Left lobe of liver (tissue), 2 donors: ENCODE results near the gene GREB1. TPM values are rescaled to one million over a fixed set of nuclear protein-coding genes. Genes with fewer than 3 reads are reported as not detected.

Source experiments
- ATAC-seq: fragments of 200-7000 bp; cut with Tn5 transposase; one replicate; pipeline ENCODE4 v1.9.1; 2020; ENCODE audit warnings: mild to moderate bottlenecking, moderate library complexity
- DNase-seq: peaks from one replicate; pipeline ENCODE4 v3.0.0-alpha.2; 2020; ENCODE audit warnings: low spot score
- total RNA-seq: library from RNA; stranded (reverse); gene quantifications from one replicate; pipeline ENCODE4 v1.2.1, GENCODE V29; 2021
- donor health status: DM: no; HTN: no; CAD: no; lungs with moderate emphysema.
- donor health status: DM: no; HTN: yes; CAD: no.

GREB1 gene
- total RNA-seq, 1 donor from 2014 or later, result 22.4 TPM

DNA sequence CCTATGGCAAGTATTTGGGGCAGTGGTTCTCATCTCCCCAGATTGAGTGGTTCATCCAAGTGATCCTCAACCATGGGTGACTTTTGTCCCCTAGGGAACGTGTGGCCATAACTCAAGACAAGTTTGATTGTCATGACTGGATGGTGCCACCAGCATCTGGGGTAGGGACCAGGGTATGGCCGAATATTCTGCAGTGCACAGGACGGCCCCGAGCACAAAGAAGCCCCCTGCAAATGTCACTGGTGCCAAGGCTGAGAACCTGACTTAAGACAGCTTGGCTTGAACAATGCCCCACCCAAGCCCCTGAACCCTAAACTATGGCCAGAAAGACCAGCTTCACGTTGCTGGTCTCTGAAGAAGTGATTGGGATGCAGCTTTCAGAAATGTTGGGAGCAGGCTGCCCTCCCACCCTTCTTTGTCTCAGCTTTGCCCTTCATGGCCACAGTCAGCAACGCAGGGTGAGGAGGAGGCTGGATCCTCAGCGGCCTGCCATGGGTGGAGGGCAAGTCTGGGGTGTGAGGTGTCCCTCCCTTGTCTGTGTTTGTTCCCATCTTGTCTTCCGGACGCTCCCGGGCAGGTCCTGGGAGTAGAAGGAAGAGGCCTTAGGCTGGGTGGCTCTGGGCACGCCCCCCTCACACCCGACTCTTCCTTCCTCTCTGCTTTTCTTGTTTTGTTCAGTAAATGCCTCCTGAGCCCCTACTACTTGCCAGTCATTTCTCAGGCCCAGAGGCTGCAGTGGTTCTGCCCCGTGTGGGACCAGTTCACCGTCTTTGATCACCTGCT is 43.4 kb downstream of the GREB1 start:
- no peak for DNase-seq
- ATAC-seq, result no peak

DNA sequence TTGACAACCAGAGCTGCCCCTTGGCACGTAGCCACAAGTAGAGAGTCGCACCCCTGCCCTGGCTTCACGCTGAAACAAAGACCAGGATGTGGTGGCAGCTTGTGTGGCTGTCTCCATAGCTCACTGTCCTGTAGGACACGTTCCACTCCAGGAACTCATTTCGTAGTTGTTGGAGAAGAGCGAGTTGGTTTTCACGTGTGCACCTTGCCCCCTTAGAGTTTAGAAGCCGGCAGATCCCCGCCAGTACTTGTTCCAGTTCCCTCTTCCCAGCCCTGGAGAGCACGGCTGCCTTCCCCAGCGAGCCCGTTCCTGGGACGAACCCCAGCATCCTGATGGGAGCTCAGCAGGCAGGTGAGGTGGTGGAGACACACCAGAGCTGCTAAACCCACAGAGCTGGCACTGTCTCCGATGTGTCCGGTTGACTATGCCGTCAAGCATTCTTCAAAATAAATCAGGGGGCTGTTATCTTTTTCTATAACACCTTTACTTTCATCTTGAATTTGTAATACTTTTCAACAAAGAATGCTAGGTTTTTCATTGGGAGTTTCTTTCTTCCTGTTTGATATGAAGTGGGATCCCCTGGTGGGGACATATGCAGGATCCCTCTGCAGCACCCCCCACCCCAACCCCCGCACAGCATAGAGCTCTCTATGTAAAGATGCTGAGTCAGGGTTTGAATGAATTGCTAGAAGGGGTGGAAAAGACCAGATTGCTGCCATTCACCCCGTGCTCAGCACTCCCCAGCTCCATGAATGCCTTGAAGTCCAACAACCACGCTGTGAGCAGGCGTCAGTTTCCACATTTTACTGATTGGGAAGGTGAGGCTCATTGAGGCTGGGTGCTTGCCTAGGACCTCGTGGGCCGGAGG is 44.5 kb downstream of the GREB1 start:
- no peak for ATAC-seq
- no peak for DNase-seq

DNA sequence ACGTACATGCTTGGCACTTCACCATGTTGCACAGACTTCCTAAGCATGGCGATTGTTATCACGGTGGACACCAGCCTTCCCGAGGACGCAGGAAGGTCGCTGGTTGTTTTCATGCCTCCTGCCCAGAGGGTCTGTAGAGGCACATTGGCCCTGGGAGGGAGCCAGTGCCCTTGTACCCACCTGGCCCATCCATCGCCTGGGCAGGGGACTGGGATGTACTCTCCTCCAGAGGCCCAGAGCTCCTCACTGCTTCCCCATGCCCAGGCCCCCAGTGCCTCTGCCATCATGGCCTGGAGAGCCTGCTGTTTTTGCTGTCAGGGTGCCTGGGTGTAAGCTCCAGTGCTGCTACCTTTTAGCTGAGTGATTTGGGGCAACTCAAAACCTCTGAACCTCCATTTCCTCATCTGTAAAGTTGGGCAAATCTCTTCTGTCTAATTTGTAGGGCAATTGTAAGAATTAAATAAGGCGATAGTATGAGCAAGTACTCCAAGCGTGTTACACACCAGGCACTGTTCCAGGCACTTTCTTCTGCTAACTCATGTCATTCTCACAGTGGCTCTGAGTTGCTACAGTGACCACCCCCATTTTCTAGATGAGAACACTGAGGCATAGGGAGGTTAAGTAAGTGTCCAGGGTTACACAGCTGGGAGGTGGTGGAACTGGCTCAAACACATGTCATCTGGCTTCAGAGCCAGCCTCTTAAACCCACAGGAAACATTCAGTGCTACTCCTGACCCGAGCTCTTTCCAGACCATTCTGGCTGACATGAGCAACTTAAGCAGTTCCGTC is 45.3 kb downstream of the GREB1 start:
- DNase-seq (no peak), ATAC-seq (no peak)

DNA sequence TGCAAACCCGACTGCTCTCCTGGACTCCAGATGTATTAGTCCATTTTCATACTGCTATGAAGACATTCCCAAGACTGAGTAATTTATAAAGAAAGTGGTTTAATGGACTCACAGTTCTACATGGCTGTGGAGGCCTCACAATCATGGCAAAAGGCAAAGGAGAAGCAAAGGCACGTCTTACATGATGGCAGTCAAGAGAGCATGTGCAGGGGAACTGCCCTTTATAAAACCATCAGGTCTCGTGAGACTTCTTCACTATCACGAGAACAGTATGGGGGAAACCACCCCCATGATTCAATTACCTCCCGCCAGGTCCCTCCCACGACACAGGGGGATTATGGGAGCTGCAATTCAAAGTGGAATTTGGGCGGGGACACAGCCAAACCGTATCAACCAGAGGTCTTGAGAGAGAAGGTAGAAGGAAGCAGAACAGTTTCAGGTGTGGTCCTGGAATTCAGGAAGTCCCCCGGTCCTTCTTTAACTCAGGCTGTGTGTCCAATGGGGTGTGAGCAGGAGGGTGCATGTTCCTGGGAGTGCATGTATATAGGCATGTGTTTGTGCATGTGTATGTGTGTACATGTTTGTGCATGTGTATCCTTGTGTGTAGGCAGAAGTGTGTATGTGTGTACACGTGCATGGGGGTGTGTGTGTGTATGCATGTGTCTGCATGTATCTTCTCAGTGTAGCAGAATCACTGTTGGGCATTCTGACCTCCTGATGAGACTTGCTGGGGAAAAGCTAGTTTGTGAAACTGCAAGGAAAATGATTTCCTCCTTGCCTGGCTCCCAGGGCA is 46.2 kb downstream of the GREB1 start:
- no peak for DNase-seq
- ATAC-seq, result no peak

DNA sequence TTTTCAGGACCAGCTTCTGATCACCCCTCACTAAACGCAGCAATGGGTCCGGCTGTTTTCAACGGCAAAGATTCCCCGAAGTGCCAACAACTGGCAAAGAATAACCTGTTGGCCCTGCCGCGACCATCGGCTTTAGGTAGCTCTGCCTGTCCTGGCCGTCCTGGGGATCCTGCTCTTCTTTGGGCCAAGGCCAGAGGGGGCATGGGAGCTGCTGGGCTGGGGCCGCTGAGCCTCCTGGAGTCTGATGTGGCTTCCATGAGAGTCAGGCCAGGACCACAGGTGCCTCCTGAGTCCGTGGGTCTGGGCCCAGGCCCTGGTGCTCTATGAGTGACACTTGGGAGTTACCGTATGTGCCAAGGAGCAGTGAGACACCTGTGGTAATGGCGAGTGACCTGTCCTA is 46.9 kb downstream of the GREB1 start:
- ATAC-seq, result no peak
- no peak for DNase-seq

DNA sequence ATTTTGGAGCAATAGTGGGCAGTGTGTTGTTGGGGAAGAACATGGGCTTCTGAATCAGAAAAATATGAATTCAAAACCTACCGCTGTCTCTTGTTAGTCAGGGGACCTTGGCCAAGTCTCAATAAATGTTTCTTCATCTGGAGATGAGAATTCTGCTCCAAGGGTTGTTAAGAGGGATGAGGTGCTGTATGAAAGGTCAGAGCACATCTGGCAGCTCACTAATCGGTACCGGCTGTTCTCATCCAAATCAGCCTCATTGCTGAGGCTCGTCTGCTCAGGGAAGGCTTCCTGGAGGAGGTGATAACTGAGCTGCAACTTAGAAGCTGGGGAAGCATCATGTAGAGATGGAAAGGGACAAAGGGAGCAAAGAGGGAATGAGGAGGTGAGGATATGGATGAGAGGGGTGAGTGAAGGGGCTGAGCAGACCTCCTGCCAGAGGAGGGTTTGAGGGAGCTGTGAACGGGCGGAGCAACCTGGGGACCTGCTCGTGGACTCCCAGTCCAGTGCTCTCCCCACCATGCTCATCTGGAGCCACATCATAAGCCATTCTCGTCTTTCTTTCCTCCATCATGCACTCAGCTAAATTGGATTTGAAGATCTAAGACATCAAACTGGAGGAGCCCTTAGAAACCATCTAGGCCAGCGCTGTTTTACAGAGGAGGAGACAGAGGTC is 47.4 kb downstream of the GREB1 start:
- ATAC-seq (no peak), DNase-seq (no peak)

DNA sequence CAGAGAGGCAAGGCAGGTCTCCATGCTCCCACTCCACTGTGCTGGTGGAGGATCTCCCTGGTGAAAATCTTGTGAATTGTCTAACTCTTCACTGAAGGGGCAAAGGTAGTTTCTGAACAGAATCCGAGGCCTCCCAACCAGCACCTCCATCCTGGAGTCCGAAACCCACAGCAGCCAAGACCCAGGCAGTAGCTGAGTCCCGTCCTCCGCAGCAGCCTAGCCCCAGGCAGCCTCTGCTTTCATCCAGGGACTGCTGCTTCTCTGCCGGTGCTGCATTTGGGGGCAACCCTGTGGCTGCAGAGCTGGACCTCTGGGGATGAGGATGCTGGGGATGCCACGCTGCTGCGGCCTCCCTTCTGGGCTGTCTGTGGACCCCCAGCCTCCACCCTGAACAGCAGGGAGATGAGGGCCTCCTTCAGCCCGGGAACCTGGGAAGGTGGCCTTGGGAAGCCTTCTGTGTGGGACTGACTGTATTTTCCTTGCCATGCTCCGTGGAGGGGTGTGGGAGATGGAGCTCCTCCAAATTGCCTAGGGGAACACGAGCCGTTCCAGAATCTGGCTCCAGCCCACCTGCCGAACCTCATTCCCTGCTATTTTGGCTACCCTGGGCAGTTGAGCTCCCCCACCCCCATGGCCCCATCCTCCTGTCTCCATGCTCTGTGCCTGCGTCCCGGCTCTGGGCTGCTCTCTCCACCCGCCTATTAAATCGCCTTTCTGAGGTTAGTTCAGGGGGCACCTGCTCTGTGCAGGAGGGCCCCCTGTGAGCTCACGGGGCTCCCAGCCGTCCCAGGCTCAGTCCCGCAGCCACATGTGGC is 48.2 kb downstream of the GREB1 start:
- DNase-seq (no peak), ATAC-seq (peak; percentile 5)

DNA sequence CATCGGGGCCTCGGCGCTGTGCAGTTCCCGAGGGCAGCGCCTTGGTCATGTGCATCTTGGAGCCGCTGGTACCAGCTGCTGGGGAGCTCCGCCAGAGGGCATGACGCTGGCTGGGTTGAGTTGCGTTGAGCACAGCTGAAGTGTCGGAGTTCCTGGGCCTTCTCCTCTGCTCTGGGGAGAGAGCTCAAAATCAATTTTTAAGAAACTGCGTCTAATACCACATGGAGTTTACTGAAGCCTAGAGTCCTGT is 48.7 kb downstream of the GREB1 start:
- DNase-seq (no peak), ATAC-seq (no peak)

DNA sequence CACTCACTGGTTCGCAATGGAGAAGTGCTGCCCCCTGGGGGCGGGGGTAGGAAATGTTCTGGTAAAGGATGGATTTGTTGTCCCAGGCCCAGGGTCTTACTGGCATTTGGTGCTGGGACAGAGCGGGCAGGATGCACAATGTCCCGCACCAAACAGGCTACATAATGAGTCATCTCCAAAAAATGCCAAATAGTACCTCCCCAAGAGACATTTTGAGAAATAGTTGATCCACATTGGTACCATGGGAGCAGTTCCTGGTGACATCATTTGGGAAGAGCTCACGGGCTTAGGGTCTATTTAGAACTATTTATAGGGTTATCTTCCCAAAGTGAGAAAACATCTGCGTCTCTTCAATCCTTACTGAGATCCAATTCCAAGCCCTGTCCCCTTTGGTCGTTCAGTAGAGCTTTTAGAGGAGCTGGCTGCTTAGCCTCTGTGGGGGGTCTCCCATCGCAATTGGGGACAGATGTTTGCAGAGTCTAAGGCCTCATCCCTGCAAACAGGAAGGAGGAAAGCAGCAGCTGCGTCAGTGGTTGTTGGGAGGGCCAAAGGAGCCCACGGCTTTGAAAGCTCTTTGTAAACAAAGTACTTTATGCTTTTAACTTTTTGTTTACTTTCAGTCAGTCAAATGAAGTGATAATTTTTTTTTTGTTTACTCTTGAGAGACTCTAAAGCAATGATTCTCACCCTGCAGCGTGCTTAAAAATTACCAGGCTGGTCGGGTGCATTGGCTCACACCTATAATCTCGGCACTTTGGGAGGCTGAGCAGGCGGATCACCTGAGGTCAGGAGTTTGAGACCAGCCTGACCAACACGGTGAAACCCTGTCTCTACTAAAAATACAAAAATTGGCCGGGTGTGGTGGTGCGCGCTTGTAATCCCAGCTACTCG is 49.3 kb downstream of the GREB1 start:
- peak; percentile 70 for DNase-seq

DNA sequence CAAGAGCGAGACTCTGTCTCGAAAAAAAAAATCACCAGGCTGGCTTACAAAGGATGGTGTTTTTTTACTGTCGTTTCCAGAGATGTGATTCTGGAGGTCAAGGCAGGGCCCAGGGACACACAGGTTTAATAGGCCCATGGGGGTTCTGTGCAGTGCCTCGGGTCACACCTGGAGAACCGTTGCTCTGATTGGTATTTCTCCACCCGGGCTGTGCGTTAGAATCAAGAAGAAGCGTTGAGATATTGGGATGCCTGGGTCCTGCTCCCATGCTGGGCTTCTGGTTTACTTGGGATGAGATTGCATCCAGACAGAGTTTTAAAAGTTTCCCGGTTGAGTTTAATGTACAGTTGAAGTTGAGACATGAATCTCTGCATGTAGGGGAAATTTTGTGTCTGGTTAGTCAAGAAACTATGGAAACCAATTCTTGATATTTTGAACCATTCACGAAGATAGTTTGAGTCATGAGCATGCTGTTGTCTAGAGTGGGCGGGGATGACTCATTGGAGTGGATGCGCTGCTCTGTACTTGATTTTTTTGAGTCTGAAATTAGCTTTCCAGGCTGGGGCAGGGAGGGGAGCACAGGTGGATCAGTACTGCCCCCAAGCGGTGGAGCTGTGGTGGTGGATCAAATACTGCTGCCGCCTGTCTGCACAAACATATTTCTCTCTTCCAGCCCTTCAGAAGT is 50.1 kb downstream of the GREB1 start:
- ATAC-seq (peak; percentile 89), DNase-seq (peak; percentile 66)

More for the DNA sequence above, 49.3 kb downstream of the GREB1 start:
- peak; percentile 86 for ATAC-seq

DNA sequence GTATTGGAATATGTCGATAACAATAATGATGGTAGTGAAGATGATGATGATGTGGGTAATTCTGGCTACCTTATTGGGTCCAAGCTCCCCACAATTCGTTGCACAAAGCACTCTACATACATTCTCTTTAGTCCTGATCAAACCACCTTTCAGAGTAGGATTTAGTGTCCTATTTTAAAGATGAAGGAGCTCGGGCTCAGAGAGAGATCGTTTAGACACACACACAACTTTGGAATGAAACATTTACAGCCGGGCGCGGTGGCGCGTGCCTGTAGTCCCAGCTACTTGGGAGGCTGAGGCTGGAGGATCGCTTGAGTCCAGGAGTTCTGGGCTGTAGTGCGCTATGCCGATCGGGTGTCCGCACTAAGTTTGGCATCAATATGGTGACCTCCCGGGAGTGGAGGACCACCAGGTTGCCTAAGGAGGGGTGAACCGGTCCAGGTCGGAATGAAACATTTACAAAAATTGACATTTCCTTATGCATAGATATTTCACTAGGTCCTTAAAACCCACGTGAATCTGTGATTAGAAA is 50.7 kb downstream of the GREB1 start:
- DNase-seq (no peak), ATAC-seq (no peak)

DNA sequence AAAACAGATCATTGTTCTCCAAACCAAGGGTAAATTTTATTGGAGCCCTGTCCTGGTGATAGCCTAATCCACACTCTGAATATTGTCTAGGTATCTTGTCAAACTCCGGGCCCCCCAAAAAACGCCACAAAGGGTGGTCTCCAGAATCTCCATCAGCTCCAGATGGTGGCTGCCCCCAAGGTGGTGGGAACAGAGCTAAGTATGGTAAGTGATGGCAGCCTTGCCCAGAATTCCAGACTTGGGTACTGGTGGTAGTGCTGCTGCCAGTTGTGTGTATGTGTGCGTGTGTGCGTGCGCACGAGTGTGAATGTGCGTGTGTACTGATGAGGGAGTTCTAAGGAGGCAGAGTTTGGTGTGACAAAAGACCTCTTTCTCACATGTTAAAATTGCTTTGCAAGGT is 51.2 kb downstream of the GREB1 start:
- no peak for ATAC-seq
- no peak for DNase-seq

DNA sequence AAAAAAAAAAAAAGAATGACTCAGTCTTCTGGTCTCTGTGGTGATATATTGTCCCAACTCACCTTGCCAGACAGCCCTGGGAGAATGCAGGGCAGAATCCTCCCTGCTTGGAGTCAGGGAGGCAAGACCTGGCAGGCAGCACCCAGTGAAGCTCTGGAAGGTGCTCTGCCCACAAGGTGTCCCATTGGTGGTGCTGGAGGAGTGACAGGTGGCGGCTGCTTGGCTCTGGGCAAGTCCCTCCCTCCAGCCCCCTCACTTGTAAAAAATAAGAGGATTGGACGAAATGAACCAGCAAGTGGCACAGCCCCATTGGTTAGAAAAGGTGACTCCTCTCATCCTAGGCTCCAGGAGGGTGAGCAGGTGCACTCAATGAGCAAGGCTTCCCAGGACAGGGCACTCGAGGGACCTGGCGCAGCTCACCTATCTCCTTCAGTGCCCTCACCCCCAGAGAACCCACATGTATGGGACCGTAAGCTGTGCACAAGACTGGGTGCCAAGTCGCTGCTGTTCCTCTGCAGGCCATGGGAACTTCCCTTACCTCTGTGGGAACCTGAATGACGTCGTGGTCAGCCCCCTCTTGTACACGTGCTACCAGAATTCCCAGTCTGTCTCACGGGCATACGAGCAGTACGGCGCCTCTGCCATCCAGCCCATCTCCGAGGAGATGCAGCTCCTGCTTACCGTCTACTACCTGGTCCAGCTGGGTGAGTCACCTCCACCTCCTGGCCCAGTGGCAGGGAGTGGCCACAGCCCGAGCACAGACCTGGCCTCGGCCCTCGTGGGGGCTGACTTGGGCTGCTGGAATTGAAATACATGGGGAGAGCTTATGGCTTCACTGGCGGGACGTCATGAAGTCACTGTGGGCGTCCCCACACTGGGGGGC is 54.6 kb downstream of the GREB1 start:
- ATAC-seq, result no peak

DNA sequence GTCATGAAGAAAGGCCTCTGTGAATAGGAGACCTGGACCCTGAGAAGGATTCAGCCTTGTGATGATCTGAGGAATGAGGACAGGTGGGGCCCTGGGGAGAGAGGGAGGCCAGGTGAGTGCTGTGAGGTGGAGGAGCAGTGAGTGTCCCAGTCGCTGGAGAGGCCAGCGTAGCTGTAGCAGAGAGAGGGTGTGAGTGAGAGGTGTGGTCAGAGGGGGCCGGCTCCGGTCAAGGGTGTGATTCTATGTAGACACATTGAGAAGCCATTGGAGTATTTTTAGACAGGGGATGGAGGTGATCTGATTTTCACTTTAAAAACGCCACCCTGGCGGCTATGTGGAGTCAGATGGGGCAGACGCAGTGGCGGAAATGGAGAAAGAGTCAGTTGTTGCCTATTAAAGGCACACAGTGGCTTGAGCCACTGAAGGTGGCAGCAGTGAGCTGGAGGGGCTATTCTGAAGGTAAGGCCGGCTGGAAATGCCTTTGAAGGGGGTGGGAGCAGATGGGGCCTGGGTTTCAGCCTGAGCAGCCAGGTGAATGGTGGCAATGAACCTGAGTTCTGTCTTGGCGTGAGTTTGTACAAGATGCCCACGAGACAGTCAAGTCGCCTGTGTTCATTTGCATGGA is 55.6 kb downstream of the GREB1 start:
- DNase-seq (no peak), ATAC-seq (no peak)

More for the DNA sequence above, 54.6 kb downstream of the GREB1 start:
- DNase-seq, result no peak

DNA sequence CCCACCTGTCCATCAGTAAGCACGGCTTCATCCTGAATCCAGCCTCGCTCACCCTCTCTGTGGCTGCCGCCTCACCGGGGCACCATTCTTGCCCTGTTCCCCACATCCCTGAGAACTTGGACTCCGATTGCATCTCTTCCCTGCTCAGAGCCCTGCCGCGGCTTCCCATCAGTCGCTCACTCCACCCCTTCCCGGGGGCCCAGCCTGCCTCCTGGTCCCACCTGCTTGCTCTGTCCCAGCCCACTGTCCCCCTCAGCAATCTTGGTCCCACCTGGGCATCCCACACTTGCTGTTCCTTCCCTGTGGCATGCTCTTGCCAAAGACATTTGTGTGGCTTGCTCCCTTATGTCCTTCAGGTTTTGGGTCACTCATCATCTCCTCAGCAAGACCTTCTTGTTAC is 56.3 kb downstream of the GREB1 start:
- DNase-seq, result no peak

DNA sequence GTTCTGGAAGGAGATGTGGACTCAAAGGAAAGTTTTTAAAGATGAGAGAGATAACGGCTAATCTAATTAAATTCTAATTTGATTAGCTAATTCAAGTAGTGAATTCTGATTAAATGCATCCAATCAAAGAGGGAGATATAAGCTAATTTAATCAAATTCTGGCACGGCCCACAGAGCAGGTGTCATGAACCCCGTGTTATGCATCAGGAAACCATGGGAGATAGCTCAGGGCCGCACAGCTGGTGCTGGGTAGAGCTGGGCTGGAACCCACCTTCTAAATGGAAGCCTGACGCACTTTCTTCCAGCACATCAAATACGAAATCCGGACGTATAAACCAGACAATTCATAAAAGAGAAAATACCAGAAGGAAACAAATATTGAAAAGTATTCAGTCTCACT is 57.2 kb downstream of the GREB1 start:
- DNase-seq, result no peak
- no peak for ATAC-seq

More for the DNA sequence above, 56.3 kb downstream of the GREB1 start:
- ATAC-seq, result no peak
